GM03348 (cell line): ENCODE measurements around the gene NRG3.

ENCODE experiments used
- DNase-seq: peaks from one replicate; pipeline ENCODE4 v3.0.0; 2012; ENCODE audit warnings: low spot score

NRG3 gene

DNA sequence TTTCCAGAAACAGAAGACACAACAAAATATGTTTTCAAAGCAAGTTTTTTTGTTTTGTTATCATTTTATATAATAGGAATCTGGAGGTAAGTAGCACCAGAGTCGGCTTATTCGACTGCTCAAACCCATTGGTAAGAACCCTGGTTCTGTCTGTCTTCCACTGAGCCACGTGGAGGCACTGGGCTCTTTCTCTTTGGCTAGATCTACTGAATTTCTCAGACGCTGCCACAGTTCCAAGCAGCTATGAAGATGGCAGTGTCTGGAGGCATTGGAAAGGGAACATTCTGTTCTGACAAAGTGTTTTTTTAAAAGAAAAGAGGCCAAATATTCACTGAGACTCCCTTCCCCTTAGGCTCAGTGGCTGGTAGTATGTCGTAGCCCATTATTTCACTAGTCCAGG, 338.8 kb downstream of the NRG3 start:
- DNase-seq = no peak

DNA sequence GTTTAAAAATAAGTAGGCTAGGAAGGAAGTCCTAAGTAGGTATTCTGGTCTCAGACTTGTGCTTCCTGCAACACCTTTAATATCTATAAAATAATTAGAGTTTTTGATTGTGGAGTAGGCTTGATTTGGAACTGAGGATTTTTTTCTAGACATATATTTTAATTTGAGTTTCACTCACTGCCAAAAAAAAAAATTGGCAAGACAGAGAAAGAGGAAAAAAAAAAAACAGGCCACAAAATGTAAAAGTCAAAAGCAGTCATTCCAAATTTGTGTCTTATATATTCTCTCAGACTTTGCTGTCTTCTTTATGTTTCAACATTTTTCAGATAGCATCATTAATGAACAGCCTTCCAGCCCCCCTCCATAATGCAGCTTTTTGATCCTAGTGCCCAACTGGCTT, 346.1 kb downstream of the NRG3 start:
- DNase-seq = no peak

DNA sequence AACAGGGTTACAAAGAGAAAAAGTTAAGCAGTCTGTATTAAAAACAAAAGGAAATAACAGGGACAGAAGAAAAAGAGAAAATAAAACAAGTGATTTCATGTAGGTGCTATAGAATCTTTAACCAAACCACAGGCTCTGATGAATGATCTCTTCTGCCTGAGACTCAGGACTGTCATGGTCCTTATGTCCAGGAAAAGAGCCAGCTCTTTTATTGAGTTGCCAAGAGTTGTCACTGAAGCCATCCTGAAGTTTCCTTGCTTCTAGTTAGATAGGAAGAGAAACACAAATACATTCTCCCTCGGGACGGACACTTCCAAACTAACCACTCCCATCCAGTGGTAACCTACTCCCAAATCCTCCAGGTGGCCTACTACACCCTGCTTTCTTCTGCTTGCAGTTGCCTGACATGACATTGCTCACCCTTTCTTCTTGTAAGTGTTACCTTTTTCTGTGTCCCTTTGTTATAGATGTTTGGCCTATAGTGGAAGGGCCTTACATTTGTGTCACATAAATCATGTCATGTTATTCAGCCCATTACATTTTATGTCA, 346.7 kb downstream of the NRG3 start:
- no peak for DNase-seq

GRCh38 chr10:82228701-82229100, 353.7 kb downstream of the NRG3 start:
- no peak for DNase-seq

DNA sequence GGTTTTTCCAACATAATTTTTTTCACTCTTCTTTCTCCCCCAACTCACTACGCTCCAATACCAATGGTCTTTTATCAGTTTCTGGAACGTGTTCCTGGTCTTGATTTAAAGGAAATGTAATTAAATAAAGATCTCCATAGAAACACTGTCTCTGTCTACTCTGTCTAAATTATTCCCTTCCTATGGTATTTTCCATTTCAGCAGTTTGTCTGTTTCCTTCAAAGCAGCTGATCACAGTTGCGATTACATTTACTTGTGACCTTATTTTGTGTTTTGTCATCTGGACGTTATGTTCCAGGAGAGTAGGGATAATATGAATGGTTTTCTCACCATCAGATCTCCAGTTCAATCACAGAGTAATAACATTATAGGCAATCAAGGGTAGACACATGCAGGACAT, 359.2 kb downstream of the NRG3 start:
- DNase-seq = no peak

GRCh38 chr10:82236084-82236731, 361.2 kb downstream of the NRG3 start:
- no peak for DNase-seq

DNA sequence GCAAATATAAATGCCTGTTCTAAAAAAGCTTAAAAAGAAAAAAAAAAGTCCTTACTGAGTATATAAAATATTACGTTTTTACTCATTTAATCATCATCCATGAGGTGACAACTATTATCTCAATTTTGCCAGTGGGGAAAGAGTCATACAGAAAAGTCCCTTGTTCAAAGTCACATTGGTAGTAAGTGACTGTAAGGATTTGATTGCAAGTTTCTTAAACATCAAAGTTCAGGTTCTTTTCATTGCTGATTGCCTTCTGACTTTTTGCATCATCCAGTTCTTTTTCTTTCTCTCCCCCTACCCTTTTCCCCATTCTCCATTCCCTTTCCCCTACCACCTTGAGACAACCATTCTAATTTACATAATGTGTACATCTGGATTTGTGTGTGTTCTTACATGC, 363.3 kb downstream of the NRG3 start:
- DNase-seq = no peak

- DNase-seq = no peak
Measured at GRCh38 chr10:82240408-82240807, 365.4 kb downstream of the NRG3 start.

GRCh38 chr10:82242778-82243177, 367.8 kb downstream of the NRG3 start:
- DNase-seq = no peak

DNA sequence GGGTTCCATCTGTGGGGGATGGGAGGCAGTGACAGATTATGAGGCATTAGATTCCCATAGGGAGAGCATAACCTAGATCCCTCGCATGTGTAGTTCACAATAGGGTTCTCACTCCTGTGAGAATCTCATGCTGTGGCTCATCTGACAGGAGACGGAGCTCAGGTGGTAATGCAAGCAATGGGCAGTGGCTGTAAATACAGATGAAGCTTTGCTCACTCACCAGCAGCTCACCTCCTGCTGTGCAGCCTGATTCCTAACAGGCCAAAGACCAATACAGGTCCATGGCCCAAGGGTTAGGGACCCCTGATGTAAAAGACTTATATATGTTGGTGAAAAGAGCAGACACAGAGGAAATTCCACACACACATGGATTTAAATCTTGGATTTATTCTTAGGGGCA, 370.2 kb downstream of the NRG3 start:
- DNase-seq = no peak

DNA sequence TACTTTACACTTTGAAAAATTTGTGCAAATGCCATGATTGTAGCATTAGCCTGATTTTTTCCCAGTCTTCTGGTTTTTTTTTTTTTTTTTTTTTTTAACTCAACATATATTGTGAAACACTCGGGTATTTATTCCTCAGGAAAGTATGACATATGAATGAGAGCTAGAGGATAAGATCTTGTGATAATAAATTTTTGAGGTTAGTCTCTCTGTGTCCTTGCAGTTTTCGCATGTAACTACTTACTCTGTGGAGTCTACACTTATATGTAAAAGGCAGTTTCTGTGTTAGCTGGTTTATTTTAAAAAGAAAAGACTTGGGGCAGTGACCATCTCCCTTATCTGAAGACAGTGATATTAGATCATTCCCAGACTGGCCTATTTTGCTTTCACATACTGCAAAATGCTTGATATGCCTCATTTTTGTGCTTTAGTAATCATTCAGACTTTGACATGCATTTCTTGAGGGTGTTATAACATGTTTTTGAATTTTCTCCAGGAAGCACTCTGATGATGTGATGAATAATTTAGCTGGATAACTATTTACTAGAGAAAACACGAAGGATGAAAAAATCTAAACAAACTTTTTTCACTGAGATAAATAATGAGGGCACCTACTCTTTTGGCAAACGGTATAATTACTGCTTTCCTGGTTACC, 371.0 kb downstream of the NRG3 start:
- no peak for DNase-seq

DNA sequence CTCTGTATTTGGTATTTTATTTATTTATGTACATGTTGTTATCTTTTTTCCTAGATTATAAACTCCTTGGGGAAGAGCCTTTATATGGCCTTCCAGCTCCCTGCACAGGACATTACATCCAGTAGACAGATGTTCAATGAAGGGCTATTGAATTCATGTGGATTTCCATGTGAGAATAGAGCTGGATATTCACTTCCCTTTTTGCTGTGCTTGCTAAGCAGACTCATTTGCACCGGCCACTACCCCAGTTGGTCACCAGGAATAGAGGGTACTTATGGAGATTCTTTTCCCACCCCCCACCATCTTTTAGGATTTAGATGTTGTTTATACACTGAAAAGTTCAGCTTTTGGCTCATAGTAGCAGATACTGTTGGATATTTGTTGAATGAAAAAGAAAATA, 374.1 kb downstream of the NRG3 start:
- no peak for DNase-seq

GRCh38 chr10:82251222-82251906, 376.4 kb downstream of the NRG3 start:
- DNase-seq = no peak

DNA sequence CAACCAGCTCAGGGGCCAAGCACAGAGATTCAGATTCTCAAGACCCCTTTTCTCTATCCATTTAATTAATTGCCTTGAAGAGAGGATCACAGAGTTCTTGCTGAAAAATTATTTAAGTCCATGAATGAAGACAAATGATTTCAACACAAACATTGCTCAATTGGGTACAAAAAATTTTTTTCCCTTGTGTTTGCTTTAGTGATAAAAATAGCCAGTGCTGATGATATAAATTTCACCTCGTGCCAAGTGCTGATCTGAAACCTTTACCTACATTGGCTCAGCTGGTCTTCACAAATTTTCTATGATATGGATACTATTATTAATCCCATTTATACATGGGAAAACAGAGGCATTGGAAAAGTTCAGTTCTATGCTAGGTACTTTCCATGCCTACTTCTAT, 377.1 kb downstream of the NRG3 start:
- no peak for DNase-seq

DNA sequence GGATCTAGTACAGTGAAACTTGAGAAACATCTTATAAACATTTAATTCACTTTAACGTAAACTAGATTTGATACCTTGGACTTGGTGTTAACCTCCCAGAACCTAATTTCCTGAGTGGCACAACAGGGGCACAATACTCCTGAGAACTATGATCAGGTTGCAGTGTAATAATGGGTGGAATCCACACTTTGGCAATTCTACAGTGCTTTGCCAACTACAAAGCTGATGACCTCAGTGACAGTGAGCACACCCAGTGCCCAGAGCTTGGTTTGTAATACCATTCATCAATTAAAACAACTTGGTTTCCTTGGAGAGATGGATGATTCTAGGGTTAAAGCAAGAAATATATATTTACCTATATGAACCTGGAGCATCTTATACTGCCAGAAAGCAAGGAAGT, 379.2 kb downstream of the NRG3 start:
- DNase-seq = no peak

DNA sequence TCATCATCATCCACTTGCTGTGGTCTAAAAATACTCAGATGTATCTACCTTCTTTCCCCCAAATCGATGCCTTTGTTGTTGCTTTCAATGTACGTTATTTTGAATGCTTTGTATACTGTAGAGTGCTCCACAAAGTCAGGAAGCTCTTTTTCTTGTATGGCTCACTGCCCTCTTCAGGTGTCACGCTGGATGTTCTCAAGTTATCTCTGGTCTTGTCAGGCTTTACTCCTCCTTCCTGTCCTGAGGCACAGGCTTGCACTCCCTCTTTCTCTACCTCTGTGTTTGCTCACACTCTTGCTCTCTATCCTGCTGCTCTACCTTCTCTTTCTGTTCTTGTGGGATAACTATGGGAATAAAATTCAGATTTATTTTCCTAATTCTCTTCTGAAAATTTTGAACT, 381.3 kb downstream of the NRG3 start:
- no peak for DNase-seq

- DNase-seq = no peak
Measured at GRCh38 chr10:82266438-82266837, 391.4 kb downstream of the NRG3 start.

DNA sequence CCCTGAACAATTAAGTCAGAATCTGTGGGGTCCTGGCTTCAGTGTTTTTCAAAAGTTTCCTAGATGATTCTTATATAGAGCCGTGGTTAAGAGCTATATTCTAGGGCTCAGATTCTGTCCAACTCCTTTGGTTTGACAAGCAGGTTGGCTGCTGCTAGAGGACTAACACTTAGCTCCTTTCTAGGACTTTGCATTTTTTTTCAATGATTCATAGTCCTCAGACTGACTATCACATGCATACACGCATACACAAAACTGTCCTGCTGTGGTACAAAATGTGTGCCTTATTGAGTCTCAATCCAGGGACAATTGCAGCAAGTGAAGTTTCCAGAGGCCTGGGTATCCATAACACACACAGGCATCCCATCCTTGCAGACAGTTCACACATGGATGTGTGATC, 392.0 kb downstream of the NRG3 start:
- no peak for DNase-seq

DNA sequence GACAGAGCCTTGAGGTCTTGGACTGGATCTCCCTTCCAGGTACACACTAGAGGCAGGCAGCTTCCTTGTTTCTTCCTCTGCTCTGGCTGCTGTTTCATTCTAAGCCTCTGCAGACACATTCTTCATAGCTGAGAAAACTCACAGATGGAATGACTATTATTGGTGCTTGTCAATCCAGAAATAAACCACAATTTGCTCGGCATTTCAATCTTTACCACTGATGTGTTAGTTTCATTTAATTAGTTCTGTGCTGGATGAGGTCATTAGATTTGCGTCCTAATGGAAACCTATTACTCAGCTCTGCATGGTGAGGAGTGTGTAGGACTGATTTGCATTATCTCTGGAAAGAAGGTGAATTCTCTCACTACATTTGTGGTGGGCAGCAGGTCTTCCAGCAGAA, 392.5 kb downstream of the NRG3 start:
- DNase-seq = no peak

- DNase-seq = no peak
Measured at GRCh38 chr10:82267960-82268359, 393.0 kb downstream of the NRG3 start.

DNA sequence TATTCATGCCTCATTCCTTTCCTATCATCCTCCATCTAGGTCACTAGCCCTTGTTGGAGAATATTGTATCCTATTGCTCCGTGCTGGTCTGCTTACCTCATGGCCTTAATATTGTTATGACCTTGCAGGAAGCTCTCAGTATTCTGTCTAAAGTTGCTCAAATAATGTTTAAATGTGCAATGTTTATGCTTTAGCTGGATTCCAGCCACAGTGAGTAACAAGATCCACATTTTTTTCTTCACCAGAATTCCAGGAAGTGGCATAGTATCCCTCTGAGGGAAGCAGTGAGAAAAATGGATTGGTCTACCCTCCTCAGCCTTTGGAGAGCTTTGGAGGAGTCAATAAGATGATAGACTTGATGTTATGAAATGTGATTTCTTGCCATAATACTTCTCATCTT, 402.6 kb downstream of the NRG3 start:
- no peak for DNase-seq

DNA sequence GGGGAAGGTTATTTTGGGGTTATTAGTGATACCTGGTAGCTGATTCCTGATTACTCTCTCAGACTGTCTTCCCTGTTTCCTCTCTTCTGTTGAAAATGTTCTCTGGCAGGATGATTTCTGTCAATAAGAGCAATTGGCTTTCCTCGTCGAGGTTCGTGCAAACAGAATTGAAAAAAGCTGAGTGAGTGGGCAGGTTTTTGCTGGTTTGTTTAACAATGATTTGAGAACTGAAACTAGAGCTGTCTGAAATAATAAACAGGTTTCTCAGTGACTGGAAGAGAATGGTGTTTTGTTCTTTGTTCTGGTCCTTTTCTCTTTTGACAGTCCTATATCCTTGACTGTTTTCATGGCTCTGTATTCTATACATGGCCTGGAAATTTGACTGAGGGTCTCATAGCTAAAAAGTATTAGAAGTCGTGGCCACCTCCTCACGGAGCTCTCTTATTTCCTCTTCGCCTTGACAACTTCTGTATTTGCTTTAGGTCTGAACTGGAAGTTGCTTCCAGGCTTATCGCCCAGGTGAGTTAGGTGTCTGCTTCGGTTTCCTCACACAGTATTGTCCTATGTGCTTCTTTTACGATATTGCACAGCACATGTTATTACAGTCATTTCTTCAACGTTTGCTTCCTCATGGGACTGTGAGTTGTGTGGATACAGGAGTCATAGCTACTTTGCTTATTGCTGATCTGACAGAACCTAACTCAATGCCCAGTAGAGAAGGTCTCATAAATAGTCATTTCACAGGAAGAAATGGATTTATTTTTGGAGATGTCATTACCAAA, 403.6 kb downstream of the NRG3 start:
- no peak for DNase-seq
